ACHN (cell line): ENCODE data around the gene ELL2.
"Not testable (repeated sequence)": the region's sequence is repeated elsewhere in the genome, so short reads cannot be mapped to it uniquely, and the experiment has no call there.

Source experiments
- DNase-seq: peaks from one replicate; pipeline ENCODE4 v3.0.0-alpha.2; 2015
- in situ Hi-C: cut with HindIII; loops from 2 replicates; pipeline ENCODE4 v1.10.0; 2017; ENCODE audit warnings: low sequenced_read_pairs, low pct_ligation_motif_present, low pct_unique_long_range_greater_than_20kb

ELL2 gene

DNA sequence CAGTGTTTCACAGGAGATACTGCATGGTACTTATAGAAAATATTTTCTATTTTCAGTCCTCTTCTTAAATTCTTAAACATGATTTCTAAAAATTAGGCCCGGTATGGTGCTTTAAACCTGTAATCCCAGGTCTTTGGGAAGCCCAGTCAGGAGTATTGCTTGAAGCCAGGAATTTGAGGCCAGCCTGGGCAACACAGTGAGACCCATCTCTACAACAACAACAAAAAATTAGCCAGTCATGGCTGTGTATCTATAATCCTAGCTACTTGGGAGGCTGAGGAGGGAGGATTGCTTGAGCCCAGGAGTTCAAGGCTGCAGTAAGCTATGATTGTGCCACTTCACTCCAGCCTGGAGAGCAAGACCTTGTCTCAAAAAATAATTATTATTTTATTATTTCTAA lies 23.3 kb downstream of the ELL2 start:
- in situ Hi-C loops: no loop called here
- DNase-seq: no peak

DNA sequence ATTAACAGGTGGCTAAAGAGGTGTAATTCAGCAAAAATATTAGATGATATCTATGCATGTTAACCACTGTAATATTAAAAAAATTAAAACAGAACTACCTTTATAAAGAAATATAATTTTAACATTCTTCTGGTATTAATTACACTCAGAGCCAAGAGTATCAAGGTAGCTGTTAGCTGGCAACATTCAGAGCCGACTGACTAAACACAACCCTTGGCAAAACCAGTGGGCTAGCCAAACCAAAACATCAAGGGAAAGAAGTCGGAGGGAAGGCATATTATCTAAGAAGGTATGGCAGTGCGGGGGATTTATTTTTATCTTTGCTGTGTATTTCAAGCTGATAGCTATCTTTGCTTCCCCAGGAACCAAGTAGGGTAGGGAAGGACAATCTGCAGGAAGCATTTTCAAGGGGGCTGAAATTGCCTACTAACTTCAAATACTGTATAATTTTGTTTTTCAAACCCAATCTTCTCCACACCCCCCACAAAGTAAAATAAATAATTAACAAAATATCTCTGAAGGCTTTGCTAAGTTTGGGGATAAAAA lies 24.0 kb downstream of the ELL2 start:
- in situ Hi-C loops: no loop called here
- DNase-seq: no peak

DNA sequence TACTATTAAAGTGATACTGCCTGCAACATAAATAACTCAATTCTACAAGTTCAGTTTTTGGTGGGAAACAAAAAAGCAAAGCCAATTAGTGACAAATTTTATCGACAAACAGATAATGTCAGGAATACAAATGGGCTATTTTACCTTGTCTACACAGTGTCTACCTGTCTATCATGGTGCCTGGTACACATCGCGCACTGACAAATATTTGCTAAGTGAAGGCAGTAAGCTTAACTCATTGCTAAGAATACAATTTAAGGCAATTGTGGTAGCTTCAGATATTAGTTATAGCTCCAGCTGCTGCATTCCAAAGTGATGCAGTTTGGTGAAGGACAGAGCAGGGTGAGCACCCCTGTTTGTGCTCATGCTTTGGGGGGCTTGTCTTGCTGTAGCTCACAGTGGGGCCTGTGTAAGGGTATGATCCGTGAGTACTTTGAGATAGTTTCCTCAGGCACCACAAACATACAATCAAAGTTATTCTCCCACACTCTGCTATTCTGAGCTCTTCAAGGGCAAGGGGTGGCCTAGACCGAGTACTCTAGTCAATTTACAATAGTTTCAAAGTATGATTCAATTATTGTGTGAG lies 24.7 kb downstream of the ELL2 start:
- in situ Hi-C loops: no loop called here
- DNase-seq: no peak

DNA sequence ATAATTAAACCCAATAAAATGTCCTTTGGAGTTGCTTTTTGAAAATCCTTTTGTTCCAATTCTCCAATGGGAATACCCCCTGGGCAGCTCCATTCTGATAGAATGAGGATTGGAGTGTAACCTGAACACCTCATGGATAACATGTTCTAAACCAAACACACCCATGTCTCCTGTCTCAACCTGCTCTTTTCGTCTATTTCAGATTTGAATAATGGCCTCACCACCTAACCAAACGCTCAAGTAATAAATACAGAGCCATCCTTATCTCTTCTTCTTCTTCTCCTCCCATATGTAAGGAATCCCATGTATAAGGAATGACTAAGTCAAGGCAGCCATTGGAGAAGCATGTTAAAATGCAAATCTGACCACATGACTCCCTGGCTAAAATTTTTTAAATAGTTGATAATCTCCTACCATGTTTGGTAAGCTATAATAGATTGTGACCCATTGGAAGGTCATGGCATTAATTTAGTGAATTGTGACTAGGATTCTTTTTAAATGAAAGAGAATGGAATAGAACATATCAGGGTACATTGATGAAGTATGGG lies 26.0 kb downstream of the ELL2 start:
- no peak for DNase-seq
- in situ Hi-C loops: no loop called here

DNA sequence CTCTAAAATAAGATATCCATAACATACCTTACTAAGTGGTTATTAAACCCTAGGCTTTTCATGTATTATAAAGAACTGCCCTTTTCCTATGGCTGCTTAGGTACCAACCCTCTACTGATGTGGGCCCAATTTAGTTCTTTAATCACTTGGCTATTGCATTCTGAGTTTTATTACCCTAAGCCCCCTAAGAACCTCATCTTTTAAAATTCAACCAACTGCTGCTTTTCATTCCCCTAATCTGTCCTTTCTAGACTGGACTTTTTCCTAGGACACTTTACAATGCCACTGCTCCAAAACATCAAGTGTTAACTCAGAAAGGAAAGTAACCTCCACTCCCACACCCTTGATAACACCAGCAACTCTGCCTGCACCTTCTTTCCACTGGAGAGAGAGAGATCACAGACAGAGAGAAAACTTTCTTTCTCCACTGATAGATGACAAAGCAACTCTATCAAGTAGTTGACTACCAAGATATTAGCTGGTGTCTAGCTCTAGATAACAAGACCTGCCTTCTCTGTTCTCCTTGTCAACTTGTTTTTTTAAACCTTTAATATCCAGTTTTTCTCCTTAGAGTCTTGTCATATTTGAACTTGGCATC lies 27.3 kb downstream of the ELL2 start:
- DNase-seq: no peak
- in situ Hi-C loops: no loop called here

DNA sequence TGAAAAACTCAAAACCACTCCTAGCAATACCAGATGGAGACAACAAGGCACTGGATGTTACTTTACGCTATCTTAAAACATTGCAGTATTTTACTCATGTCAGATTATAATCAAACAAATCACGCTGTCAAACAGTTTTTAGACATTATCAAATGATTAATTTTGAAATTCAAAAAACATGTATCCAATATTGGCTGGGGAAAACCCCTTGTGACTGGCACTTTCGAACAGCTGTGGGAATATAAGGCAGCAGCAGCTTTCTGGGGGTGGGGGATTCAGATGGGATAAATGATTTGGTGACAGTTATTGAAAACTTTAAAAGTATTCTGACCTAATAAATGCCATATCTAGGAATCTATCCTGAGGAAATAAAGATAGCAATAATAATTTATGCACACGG lies 28.7 kb downstream of the ELL2 start:
- DNase-seq: no peak
- in situ Hi-C loops: no loop called here

DNA sequence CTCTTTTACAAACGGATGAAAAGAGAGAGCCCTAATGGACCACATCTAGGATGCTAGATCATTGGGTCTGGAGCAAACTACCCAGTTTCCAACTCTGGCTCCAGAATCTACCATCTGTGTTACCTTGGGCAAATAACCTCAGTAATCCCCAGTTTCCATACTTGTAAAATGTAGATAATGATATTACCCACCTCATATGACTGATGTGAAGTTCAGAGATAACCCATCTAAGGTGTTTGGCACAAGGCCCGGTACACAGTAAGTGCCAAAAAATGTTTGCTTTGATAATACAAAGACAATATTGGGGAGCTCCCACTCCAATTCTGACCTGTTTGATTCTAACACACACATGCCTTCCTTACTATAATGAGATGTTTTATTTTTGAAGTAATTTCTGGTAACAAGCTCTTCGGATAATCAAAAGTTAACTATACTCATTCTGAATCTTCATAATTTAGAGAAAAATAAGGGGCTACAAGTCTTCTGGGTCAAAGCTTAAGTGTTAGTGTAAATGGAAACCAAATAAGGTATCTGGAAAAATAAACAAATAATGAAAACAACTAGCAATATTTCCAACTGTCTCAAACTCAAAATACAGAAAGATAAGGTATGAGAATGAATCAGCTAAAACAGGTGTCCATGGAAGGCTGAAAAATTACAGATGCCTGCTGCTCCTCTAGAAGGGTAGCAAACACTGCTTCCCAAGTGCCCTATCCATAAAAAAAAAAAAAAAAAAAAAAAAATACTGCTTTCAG lies 30.4 kb downstream of the ELL2 start:
- in situ Hi-C loops: no loop called here

DNA sequence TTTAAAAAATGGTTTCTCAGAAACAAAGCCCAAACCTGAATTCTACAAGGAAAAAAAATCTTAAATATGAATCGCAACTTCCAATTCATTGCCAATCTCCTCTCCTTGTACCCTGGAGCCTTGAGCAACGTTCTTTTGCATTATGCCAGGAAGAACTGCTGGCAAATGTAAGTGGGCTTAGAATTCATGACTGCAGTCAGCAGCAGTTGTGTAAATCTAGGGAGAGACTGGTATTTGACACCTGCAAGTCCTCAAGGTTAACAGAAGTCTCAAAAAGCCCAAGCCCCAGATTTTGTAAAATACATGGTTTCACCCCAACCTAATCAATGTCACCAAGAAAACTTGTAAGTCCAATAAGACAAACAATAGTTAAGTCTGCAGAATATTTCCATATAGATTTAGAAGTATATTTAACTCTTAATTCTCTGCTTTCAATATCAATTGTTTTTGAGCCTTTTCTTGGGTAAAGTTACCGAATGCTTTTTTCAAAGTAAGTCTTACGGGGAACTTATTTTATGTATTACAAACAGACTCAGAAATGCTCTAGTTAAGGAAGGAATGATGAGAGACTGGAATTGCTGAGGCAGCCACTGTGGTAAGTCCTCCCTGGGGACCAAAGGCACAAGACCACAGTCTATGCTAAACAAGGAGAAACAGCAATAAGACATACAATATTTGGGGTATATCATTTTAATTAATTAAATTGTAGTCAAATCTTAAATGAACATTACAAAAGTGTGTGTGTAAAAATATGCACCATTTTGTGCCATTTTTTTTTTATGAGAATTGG lies 31.3 kb downstream of the ELL2 start:
- no peak for DNase-seq

More for the DNA sequence above, 30.4 kb downstream of the ELL2 start:
- no peak for DNase-seq

DNA sequence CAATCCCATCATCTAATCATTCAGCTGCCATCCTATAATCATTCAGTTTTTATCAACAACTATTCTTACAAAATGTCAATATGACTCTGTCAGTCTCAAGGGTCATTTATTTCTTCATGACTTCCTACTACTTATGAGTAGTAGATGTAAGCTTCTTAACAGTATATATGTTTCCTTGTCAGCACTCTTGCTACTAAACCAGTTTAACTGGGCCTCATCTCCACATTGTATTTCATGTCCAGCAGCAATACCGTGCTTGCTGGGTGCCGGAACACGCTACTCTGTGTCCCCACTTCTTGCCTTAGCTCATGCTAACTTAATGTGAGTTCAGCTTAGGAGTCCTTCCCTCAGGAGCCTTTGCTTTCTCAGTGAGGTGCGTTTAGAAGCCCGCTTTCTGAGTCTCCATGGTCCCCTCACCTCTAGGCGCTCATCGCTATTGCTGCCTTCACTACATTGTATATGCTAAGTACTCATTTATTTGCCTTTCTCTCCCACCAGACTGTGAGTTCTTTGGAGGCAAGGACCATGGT lies 32.9 kb downstream of the ELL2 start:
- DNase-seq: no peak
- in situ Hi-C loops: no loop called here

More for the DNA sequence above, 31.3 kb downstream of the ELL2 start:
- in situ Hi-C loops: no loop called here

DNA sequence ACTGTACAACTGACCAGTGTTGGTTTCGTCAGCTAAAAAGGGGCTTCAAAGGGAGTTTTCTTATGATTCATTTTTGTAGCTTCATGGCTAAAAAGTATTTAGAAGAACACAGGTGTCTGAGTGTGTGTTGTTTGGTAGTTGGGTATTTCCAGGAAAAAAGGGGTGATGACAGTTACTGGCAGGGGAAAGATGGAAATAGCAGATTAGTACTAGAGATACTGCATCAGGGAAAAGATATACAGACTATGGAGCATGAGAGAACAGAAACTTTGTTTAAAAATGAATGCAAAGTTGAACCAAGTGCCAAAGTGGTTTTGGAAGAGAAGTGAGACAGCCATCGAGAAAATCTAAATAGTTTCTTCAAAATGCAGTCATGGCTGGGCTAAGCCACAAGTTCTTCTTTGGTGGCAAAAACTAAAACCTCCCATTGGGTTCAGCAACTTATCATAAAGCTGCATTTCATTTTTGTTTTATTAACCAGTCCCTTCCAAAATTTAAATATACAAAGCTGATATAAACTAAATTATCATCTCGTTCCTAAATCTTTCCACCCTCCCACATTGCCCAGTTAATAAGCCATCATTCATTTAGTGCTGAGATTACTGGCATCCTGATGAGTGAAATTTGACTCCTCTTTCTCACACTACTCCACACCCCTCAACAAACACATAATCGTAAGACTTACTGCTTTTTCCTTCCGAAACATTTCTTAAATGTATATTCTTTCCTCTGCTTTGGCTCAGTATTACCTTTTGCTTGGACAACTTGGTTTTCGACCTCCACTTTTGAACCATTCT lies 33.5 kb downstream of the ELL2 start:
- DNase-seq: no peak
- in situ Hi-C loops: no loop called here

DNA sequence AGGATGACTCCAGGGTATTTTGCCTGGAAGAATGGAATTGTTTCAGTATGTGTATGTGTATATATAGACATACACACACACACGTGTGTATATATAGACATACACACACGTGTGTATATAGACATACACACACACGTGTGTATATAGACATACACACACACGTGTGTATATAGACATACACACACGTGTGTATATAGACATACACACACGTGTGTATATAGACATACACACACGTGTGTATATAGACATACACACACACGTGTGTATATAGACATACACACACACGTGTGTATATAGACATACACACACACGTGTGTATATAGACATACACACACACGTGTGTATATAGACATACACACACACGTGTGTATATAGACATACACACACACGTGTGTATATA lies 34.4 kb downstream of the ELL2 start:
- DNase-seq, in situ Hi-C loops: not testable (repeated sequence)

DNA sequence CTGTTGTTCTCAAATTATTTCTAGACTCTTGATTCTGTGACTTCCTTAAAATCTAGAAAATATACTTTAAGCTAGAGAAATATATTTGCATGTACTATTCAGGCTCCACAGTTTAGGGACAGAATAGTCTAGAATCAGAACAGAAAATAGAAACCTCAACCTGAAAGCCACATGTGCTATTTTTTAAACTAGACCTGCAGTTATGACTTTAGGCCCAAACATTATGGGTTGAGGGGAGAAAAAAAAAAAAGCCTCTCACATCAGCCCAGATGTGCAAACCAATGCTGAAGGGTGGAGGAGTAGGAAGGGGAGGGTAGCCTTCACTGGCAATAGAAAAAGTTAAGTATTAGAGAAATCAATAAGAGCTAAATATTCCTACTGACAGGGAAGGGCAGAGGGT lies 35.7 kb downstream of the ELL2 start:
- in situ Hi-C loops: no loop called here
- no peak for DNase-seq

DNA sequence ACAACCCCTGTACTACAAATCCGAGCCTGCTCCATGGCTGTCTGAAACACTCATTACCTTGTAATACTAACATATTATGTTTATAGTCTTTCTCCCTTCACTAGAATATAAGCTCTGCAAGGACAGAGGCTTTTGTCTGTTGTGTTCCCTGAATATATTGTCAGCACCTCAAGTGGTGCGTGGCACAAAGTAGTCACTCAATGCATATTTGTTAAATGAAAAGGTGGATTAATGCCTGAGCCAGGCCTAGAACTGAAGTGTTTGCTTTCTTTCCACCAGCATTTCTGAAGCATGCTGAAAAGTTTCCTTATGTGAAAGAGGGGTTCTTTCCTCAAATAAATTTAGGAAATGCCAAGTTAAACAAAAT lies 36.3 kb downstream of the ELL2 start:
- in situ Hi-C loops: no loop called here
- DNase-seq: no peak

DNA sequence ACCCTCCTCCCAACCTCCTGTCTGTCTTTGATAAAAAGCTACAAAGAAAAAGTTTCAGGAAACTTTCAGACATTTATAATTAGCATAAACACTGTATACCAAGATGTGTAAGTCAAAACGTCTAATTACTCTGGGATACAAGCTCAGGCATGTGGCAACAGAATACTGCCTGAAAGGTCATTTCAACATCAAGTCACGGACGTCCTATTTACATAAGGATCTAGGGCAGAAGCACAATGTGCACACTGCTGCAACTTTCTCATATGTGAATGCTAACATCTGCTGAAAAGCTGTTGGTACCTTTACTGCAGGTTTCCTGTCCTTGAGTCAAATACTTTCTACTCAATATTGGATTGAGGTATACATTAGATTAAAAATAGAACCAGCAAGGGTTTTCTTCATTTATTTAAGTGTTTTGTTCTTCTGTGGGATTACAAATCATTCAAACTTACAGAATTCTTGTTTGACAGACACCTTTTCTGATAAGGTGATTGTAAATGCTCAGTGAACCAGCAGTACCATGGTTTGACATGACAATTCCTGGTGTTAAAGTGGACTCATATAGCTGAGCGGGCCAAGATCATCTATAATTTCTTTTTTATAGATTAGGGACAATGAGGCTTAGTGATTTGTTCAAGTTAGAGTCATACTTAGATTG lies 36.8 kb downstream of the ELL2 start:
- no peak for DNase-seq
- in situ Hi-C loops: no loop called here

DNA sequence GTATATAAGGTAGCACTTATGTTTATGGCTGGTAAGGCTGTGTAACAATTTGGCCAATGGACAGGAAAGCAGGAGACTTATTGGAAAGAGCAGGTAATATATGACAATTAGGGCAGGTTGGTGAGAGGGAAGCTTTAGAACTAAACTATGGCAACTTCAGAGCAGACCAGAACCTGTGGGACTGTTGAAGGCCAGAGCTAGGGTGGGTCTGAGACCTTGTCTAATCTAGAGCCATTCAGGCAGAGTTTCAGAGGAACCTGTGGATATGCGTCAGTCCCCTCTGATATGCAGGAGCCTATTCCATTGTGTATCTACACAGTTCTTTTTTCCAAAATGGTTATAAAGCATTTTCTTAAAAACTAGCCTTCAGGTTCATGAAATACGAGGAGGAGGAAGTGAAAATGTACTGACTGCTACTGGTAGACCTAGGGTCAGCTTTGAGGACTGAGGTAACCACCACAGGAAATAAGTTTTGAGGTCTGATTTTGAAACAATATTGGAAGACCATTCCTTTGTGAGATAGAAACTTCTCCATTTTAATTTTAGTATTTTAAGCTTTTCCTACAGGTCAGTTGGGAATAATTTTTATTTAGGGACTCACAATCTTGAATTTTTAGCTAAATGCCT lies 37.6 kb downstream of the ELL2 start:
- DNase-seq: no peak
- in situ Hi-C loops: no loop called here

DNA sequence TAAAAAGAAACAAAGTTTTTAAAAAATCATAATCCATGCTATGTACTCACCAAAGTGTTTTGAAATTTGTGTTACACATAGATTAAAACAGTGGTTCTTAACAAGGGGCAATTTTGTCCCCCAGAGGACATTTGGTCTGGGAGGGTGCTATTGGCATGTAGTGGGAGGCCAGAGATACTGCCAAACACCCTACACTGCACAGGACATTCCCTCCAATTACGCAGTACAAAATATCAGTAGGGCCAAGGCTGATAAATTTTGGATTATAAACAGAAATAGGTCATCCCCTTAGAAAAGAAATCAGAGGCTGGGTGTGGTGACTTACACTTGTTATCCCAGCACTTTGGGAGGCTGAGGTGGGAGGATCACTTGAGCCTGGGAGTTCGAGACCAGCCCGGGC lies 38.9 kb downstream of the ELL2 start:
- in situ Hi-C loops: no loop called here
- no peak for DNase-seq

DNA sequence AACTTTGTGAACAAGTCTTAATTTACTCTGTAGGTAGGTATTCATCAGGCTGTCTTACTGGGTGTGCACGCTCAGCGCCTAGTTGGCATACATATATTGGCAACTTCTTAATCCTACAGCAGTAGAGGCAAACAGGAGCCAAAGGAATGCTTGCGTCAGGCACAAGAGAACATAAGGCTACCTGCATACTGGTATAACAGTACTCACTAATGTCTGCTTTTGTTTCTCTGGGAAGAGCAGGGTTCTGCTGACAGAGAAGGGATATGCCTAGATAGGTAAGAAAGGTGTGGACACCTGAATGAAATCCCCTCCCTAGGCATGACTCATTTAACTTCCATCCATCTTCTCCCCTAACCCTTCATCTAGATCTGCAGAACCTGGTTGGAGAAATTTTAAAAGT lies 40.1 kb downstream of the ELL2 start:
- in situ Hi-C loops: no loop called here
- DNase-seq: no peak
